ENCODE data around the gene PCDHA9. TPM values are rescaled to one million over a fixed set of nuclear protein-coding genes. Genes with fewer than 3 reads are reported as not detected.
"Not testable (repeated sequence)": the region's sequence is repeated elsewhere in the genome, so short reads cannot be mapped to it uniquely, and the experiment has no call there.

Gene PCDHA9
- total RNA-seq, 4 donors from 2014 or later = 0.37 to 1.00 (median 0.58) TPM

DNA sequence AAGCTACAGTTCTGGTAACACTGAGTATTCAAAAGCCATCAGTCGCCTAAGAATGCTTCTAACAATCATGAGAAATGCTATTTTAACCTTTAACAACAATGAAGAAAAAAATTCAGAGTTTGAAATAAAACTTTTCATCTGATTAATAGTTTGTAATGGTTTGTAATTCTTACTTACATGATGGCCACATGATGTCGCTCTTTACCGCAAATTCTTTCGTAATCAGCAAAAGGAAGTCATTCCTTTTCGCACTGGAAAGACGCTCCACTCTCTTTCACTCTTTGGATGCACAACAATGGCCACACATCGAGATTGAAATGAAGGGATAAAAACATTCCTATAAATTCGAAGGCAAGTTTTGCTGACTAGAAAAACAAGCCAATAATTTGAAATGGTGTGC, 14.2 kb upstream of the PCDHA9 start, which contains the start of gene PCDHA7:
Gene PCDHA7, plus strand, starts transcription at position 277 of the 400 bp plus-strand sequence. Its CDS starts 115 bp downstream, at position 392.
- peaks cover 31% of the 10 kb centered on the region for H3K27me3 ChIP-seq
- intact Hi-C loops (cut with DNase I; ENCODE audit: low total_unique reads) = no loop called here
- no peak for TF ChIP-seq EP300 (IDR thresholded peaks at IDR 0.05; ENCODE audit: low read depth)
- TF ChIP-seq POLR2A (IDR thresholded peaks at IDR 0.05) = no peak
- no peak for TF ChIP-seq POLR2AphosphoS5 (IDR thresholded peaks at IDR 0.05)
- TF ChIP-seq, protein P1, sequence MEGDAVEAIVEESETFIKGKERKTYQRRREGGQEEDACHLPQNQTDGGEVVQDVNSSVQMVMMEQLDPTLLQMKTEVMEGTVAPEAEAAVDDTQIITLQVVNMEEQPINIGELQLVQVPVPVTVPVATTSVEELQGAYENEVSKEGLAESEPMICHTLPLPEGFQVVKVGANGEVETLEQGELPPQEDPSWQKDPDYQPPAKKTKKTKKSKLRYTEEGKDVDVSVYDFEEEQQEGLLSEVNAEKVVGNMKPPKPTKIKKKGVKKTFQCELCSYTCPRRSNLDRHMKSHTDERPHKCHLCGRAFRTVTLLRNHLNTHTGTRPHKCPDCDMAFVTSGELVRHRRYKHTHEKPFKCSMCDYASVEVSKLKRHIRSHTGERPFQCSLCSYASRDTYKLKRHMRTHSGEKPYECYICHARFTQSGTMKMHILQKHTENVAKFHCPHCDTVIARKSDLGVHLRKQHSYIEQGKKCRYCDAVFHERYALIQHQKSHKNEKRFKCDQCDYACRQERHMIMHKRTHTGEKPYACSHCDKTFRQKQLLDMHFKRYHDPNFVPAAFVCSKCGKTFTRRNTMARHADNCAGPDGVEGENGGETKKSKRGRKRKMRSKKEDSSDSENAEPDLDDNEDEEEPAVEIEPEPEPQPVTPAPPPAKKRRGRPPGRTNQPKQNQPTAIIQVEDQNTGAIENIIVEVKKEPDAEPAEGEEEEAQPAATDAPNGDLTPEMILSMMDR (IDR thresholded peaks at IDR 0.05) = no peak

DNA sequence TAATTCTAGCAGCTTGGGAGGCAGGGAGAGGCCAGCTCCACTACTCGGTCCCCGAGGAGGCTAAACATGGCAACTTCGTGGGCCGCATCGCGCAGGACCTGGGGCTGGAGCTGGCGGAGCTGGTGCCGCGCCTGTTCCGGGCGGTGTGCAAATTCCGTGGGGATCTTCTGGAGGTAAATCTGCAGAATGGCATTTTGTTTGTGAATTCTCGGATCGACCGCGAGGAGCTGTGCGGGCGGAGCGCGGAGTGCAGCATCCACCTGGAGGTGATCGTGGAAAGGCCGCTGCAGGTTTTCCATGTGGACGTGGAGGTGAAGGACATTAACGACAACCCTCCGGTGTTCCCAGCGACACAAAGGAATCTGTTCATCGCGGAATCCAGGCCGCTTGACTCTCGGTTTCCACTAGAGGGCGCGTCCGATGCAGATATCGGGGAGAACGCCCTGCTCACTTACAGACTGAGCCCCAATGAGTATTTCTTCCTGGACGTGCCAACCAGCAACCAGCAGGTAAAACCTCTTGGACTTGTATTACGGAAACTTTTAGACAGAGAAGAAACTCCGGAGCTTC, 13.7 kb upstream of the PCDHA9 start:
- peaks cover 31% of the 10 kb centered on the region for H3K27me3 ChIP-seq
- in situ Hi-C loops (cut with MboI; ENCODE audit: low pct_ligation_motif_present in 1 of 4, low pct_unique_long_range_greater_than_20kb in 1 of 4, low sequenced_read_pairs in 3 of 4) = not testable (repeated sequence)

More for the DNA sequence above, 14.2 kb upstream of the PCDHA9 start, which contains the start of gene PCDHA7:
- no peak for DNase-seq
- H3K9me3 ChIP-seq = peaks cover 17 to 47% of the 10 kb centered on the region in 2 donors
- WGBS, 2 donors (ENCODE audit: low coverage in 1 of 2) = 11 to 37% methylated on average over 8 of the region's 8 CpGs
- H3K4me3 ChIP-seq = peak within 1 kb of the TSS in 1 of 4 donors; percentile 5
- H3K36me3 ChIP-seq = no peaks in the 10 kb centered on the region
- H3K27ac ChIP-seq = no peak within 1 kb of the TSS
- no peaks in the 10 kb centered on the region for H3K4me1 ChIP-seq
- in situ Hi-C loops (cut with MboI; ENCODE audit: low pct_ligation_motif_present in 1 of 4, low pct_unique_long_range_greater_than_20kb in 1 of 4, low sequenced_read_pairs in 3 of 4) = no loop called here

DNA sequence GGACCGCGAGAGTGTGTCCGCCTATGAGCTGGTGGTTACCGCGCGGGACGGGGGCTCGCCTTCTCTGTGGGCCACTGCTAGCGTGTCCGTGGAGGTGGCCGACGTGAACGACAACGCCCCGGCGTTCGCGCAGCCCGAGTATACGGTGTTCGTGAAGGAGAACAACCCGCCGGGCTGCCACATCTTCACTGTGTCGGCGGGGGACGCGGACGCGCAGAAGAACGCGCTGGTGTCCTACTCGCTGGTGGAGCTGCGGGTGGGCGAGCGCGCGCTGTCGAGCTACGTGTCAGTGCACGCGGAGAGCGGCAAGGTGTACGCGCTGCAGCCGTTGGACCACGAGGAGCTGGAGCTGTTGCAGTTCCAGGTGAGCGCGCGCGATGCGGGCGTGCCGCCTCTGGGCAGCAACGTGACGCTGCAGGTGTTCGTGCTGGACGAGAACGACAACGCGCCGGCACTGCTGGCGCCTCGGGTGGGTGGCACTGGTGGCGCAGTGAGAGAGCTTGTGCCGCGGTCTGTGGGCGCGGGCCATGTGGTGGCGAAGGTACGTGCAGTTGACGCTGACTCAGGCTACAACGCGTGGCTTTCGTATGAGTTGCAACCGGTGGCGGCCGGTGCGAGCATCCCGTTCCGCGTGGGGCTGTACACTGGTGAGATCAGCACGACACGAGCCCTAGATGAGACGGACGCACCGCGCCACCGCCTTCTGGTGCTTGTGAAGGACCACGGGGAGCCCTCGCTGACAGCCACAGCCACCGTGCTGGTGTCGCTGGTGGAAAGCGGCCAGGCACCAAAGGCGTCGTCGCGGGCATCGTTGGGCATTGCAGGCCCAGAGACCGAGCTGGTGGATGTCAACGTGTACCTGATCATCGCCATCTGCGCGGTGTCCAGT, 12.3 kb upstream of the PCDHA9 start:
- H3K27ac ChIP-seq = no peak overlapping the region

More for the DNA sequence above, 13.7 kb upstream of the PCDHA9 start:
- H3K36me3 ChIP-seq; intact Hi-C loops (cut with DNase I; ENCODE audit: low total_unique reads); H3K4me1 ChIP-seq; DNase-seq; H3K27ac ChIP-seq: not testable (repeated sequence)
- peaks cover 17 to 43% of the 10 kb centered on the region in 2 donors for H3K9me3 ChIP-seq
- 71% methylated on average over 29 of the region's 38 CpGs; no CpG with 5 or more reads in 1 of the 2 donors for WGBS, 2 donors (ENCODE audit: low coverage in 1 of 2)
- peak overlapping the region in 1 of 4 donors; percentile 5 for H3K4me3 ChIP-seq

DNA sequence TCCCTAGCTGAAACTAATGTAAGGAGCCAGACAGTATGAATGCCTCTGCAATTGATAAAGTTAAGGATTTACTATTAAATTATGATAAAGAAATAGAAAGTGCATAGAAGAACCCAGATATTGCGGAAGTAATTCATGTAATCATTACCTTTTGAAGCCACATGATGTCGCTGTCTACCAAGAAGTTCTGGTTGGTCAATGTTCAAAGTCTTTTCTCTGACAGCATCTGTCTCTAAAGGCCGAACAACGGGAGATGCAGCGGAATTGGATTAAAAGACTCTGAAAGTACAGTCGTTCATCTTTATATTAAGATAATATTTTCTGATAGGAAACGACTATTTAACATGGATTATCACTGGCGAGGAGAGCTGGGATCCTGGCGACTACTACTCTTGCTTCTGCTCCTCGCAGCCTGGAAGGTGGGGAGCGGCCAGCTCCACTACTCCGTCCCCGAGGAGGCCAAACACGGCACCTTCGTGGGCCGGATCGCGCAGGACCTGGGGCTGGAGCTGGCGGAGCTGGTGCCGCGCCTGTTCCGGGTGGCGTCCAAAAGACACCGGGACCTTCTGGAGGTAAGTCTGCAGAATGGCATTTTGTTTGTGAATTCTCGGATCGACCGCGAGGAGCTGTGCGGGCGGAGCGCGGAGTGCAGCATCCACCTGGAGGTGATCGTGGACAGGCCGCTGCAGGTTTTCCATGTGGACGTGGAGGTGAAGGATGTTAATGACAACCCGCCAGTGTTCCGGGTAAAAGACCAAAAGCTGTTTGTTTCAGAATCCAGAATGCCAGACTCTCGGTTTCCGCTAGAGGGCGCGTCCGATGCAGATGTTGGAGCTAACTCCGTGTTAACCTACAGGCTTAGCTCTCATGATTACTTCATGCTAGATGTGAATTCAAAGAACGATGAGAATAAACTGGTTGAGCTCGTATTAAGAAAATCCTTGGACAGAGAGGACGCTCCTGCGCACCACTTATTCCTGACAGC, 6.9 kb upstream of the PCDHA9 start, which contains the start of gene PCDHA8:
Gene PCDHA8, plus strand, starts transcription at position 210 of the 985 bp plus-strand sequence. Its CDS starts 135 bp downstream, at position 345.
- Histone ChIP-seq H3K9me3 (peaks cover 9 to 25% of the 10 kb centered on the region in 2 donors), H3K4me1 (no peaks in the 10 kb centered on the region), H3K27me3 (peaks cover 14% of the 10 kb centered on the region), H3K4me3 (no peak within 1 kb of the TSS), H3K27ac (no peak within 1 kb of the TSS), H3K36me3 (no peaks in the 10 kb centered on the region)
- no peak for DNase-seq
- WGBS, 2 donors (ENCODE audit: low coverage in 1 of 2) = 42 to 59% methylated on average over 17 to 47 of the region's 47 CpGs
- in situ Hi-C loops (cut with MboI; ENCODE audit: low pct_ligation_motif_present in 1 of 4, low pct_unique_long_range_greater_than_20kb in 1 of 4, low sequenced_read_pairs in 3 of 4) = no loop called here
- TF ChIP-seq POLR2A (IDR thresholded peaks at IDR 0.05) (no peak), EP300 (IDR thresholded peaks at IDR 0.05; ENCODE audit: low read depth) (no peak), POLR2AphosphoS5 (IDR thresholded peaks at IDR 0.05) (no peak)
- TF ChIP-seq, protein P1 (IDR thresholded peaks at IDR 0.05) = no peak
- intact Hi-C loops (cut with DNase I; ENCODE audit: low total_unique reads) = no loop called here

More for the DNA sequence above, 12.3 kb upstream of the PCDHA9 start:
- Histone ChIP-seq H3K4me1 (no peaks in the 10 kb centered on the region), H3K36me3 (no peaks in the 10 kb centered on the region), H3K27me3 (peaks cover 22% of the 10 kb centered on the region), H3K4me3 (no peak overlapping the region), H3K9me3 (peaks cover 9 to 42% of the 10 kb centered on the region in 2 donors)
- in situ Hi-C loops (cut with MboI; ENCODE audit: low pct_ligation_motif_present in 1 of 4, low pct_unique_long_range_greater_than_20kb in 1 of 4, low sequenced_read_pairs in 3 of 4) = no loop called here
- DNase-seq = no peak
- intact Hi-C loops (cut with DNase I; ENCODE audit: low total_unique reads) = no loop called here
- TF ChIP-seq POLR2AphosphoS5 (IDR thresholded peaks at IDR 0.05) = no peak
- WGBS, 2 donors (ENCODE audit: low coverage in 1 of 2) = 80 to 84% methylated on average over 9 to 80 of the region's 103 CpGs

All from transverse colon (tissue), 4 donors.